ENCODE results near the gene CRY1.
A peak's percentile ranks its signal among the peaks of the same experiment; 100 is the strongest.

DNA sequence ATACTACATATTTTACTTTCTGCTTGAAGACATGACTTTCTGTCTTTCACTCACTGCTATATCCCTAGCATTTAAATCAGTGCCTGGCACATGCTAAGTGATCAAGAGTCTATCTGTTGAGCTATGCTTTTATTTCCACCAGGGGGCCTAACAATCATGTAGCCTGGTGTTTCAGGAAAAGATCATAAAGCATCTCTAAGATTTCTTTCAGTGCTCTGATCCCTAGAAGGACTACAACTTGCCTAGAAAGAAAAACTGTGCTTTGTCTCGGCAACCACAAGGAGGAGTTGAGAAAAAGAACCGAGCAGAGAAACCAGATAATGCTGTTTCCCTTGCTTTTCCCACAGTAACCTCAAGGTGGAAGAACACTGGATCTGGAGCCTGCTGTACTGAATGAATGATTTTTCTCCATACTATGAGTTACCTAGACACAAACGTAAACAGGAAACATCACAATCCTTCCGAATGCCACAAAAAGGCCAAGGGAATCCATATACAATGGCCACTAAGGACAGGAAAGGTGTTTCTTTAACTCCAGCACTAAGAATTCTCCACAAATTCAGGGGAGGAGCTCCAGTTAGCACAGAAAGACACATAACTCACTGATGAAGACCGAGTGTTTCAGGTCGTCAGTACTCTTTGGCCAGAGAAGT, 1.2 kb downstream of the CRY1 start:
- TF ChIP-seq CTCF (IDR thresholded peaks at IDR 0.05) = peak; percentile 60 to 89 (median 75)
- no peak for TF ChIP-seq POLR2A (IDR thresholded peaks at IDR 0.05)
